ENCODE data around the gene PNMA8C. TPM values are rescaled to one million over a fixed set of nuclear protein-coding genes. Genes with fewer than 3 reads are reported as not detected.
"Not testable (repeated sequence)": the region's sequence is repeated elsewhere in the genome, so short reads cannot be mapped to it uniquely, and the experiment has no call there.

The PNMA8C gene
- total RNA-seq, 2 experiments from 2014 or later: not detected

DNA sequence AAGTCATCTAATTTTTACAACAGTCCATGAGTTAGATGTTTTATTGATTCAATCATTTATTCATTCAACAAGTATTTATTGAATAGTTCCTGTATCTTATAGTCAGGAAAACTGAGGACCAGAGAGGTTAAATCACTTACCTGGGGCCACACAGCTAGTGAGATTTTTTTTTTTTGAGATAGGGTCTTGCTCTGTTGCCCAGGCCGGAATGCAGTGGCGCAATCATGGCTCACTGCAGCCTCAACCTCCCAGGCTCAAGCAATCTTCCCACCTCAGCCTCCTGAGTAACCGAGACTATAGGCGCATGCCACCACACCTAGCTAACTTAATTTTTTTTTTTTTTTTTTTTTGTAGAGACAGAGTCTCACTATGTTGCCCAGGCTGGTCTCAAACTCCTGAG, 7.0 kb upstream of the PNMA8C start:
- H3K4me3 Mint-ChIP-seq; DNase-seq; H3K4me1 Mint-ChIP-seq; H3K9me3 Mint-ChIP-seq; H3K36me3 Mint-ChIP-seq (ENCODE audit: low read depth); CTCF ChIA-PET; H3K27ac Mint-ChIP-seq; POLR2A ChIA-PET: not testable (repeated sequence)
- H3K27me3 Mint-ChIP-seq: peaks cover 20% of the 10 kb centered on the region

DNA sequence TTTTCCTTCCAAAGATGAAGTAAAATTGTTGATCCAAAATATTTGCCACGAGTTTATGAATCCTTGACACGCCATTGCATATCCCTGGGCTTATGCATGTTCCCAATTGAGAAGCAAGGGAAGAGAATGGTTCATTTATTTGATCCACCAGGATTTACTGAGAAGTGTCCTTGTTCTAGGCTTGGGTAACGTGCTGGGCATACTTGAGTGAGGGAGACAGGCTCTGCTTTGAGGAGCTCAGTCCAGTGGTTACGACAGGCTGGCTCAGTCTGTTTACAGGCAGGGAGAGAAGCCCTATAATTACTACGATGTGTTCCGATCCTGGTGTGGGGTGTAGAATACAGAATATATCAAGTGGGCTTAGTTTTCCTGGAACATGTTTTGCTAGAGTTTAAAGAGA, 6.3 kb upstream of the PNMA8C start:
- Mint-ChIP-seq H3K27ac (no peak overlapping the region), H3K27me3 (peaks cover 26% of the 10 kb centered on the region), H3K36me3 (ENCODE audit: low read depth) (no peaks in the 10 kb centered on the region), H3K9me3 (no peaks in the 10 kb centered on the region), H3K4me1 (peaks cover under 1% of the 10 kb centered on the region), H3K4me3 (no peak overlapping the region)
- POLR2A ChIA-PET: no interaction called here
- CTCF ChIA-PET: no interaction called here
- DNase-seq: no peak

DNA sequence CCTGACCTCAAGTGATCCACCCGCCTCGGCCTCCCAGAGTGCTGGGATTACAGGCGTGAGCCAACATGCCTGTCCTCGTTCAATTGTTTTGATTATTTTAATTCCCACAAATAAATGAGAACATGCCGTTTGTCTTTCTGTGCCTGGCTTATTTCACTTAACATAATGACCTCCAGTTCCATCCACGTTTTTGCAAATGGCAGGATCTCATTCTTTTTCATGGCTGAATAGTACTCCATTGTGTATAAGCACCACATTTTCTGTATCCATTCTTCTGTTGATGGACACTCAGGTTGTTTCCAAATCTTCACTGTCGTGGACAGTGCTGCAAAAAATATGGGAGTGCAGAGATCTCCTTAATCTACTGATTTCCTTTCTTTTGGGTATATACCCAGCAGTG, 4.7 kb upstream of the PNMA8C start:
- POLR2A ChIA-PET; H3K27ac Mint-ChIP-seq; H3K4me3 Mint-ChIP-seq; H3K9me3 Mint-ChIP-seq; DNase-seq; H3K36me3 Mint-ChIP-seq (ENCODE audit: low read depth): not testable (repeated sequence)
- CTCF ChIA-PET: interaction anchor here (1.1 kb wide), 1 partner anchor 9 kb away, joined by 3 read pairs; no protein-coding TSS in a partner anchor
- Mint-ChIP-seq H3K27me3 (peaks cover 41% of the 10 kb centered on the region), H3K4me1 (peaks cover 11% of the 10 kb centered on the region)

DNA sequence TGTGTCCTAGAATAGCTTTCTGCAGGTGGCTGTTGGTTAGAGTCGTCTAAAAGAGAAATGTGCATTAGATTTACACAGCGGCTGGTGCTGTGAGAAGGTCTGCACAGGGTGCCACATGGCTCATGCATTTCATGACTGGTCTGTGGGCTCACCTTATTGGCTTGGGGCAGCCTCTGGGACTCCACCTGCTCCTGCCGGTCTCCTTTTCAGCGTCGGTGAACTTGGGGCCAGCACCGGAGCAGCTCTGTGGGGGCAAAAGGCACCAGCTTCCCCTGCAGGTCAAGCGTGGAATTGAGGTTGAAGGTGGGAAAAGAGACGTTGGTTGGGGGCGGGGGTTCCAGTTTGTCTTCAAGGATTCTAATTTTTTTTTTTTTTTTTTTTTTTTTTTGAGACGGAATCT, 3.1 kb upstream of the PNMA8C start:
- ChIA-PET CTCF (no interaction called here), POLR2A (no interaction called here)
- H3K4me3 Mint-ChIP-seq: no peak overlapping the region
- H3K27ac Mint-ChIP-seq: no peak overlapping the region
- no peak for DNase-seq
- H3K9me3 Mint-ChIP-seq: no peaks in the 10 kb centered on the region
- H3K36me3 Mint-ChIP-seq (ENCODE audit: low read depth): no peaks in the 10 kb centered on the region
- peaks cover 55% of the 10 kb centered on the region for H3K27me3 Mint-ChIP-seq
- peaks cover 23% of the 10 kb centered on the region for H3K4me1 Mint-ChIP-seq

DNA sequence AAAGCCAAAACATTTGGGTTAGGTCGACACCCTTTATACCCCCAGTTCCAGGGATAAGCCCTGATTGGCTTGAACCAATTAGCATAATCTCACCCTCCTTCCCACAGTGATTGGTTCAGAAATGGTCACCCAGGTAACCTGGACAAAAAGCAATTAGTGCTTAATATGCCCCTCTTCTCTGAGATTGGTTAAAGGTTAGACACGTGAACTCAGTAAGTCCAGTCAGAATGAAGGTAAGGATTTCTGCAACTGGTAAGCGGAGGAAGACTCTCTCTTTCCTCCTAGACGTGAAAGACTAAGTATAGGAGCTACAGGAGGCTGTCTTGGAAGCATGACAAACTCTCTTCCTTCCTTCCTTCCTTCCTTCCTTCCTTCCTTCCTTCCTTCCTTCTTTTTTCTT, 1.3 kb upstream of the PNMA8C start:
- Mint-ChIP-seq H3K36me3 (ENCODE audit: low read depth) (no peaks in the 10 kb centered on the region), H3K27me3 (peaks cover 68% of the 10 kb centered on the region), H3K27ac (no peak overlapping the region), H3K9me3 (no peaks in the 10 kb centered on the region), H3K4me1 (peaks cover 26% of the 10 kb centered on the region), H3K4me3 (no peak overlapping the region)
- CTCF ChIA-PET: no interaction called here
- no peak for DNase-seq
- POLR2A ChIA-PET: no interaction called here

DNA sequence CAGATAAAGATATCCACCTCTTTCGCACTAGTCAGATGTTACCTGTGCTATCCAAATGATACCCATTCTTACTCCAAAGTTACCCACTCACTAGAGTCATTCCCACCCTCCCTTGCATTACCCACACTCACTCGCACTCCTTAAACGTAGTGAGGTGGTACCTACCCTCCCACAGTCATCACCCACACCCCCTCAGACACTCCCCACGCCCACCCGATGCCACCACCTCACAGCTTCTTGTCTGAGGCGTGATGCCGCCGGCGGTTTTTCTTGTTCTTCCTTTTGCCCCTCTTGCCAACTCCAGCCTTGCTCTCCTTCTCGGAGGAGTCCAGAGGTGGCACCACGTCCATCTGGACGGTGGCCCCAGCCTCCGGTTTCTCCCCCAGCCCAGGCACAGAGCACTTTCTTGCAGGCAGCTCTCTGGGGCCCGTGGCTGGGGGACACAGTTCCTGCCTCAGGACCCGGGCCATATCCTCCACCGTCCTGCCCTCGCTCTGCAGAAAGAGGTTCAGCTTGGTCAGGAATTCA, 1.2 kb downstream of the PNMA8C start:
- POLR2A ChIA-PET: no interaction called here
- DNase-seq: no peak
- Mint-ChIP-seq H3K9me3 (no peaks in the 10 kb centered on the region), H3K27ac (no peak overlapping the region), H3K27me3 (peaks cover 73% of the 10 kb centered on the region), H3K4me3 (no peak overlapping the region), H3K36me3 (ENCODE audit: low read depth) (no peaks in the 10 kb centered on the region), H3K4me1 (peaks cover 26% of the 10 kb centered on the region)
- CTCF ChIA-PET: interaction anchor here (1.4 kb wide), 1 partner anchor 18 kb away, joined by 3 read pairs; no protein-coding TSS in a partner anchor

DNA sequence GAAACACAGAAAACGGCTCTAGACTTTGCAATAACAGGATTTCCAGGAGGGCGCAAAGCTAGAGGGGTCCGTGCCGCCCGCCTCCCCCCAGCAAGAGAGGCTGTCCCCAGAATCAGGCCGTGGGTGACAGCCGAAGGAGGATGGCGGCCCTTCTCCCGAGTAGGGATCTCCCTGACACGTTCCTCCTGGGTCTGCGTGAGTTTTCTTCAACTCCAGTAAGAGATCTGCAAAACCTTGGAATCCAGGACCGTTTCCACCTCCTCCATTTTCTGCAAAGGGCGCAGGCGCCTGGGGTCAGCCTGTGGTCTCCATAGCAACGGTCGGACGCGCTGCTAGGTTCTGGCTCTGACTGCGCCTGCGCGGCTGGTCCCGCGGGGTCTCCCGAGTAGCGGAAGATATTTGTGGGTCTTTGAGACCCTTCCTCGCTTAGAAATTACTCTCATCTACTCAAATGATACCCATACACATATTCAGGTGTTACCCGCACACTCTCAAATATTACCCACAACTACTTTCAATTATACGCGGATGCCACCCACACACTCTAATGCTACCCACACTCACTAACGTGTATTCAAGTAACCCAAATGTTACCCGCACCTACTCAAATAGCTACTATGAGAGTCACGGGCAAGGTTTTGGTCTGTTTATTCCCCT, 2.1 kb downstream of the PNMA8C start:
- Mint-ChIP-seq H3K4me3 (peak overlapping the region; percentile 8), H3K27me3 (peaks cover 72% of the 10 kb centered on the region), H3K4me1 (peaks cover 26% of the 10 kb centered on the region), H3K27ac (peak overlapping the region; percentile 15), H3K36me3 (ENCODE audit: low read depth) (no peaks in the 10 kb centered on the region), H3K9me3 (no peaks in the 10 kb centered on the region)
- POLR2A ChIA-PET: no interaction called here
- CTCF ChIA-PET: no interaction called here
- DNase-seq: peak; percentile 23

DNA sequence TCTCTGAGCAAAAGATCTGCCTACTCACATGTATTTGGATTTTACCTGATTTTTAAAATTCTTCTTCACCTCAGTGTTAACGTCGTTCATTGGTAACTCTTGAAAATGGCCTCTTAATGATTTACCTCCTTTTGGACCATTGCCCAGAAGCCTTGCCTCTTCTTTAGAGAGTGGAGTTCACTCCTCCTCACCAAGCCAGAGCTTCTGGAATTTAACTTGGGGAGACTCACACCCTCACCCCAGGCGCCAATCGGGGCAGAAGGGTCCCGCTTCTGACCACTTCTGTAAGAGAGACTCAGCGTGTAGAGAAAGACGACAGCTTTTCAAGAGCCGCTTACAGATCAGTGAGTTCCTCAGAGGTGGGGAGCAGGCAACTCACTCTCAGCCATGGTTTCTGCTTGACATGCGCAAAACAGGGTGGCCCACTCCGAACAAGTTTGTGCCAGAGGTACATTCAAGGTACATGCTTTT, 2.7 kb downstream of the PNMA8C start:
- no peaks in the 10 kb centered on the region for H3K36me3 Mint-ChIP-seq (ENCODE audit: low read depth)
- no peaks in the 10 kb centered on the region for H3K9me3 Mint-ChIP-seq
- DNase-seq: no peak
- ChIA-PET POLR2A (no interaction called here), CTCF (interaction anchor here (1.1 kb wide), 1 partner anchor 22 kb away, joined by 3 read pairs; no protein-coding TSS in a partner anchor)
- H3K27ac Mint-ChIP-seq: no peak overlapping the region
- H3K4me3 Mint-ChIP-seq: peak overlapping the region; percentile 8
- peaks cover 68% of the 10 kb centered on the region for H3K27me3 Mint-ChIP-seq
- H3K4me1 Mint-ChIP-seq: peaks cover 26% of the 10 kb centered on the region

DNA sequence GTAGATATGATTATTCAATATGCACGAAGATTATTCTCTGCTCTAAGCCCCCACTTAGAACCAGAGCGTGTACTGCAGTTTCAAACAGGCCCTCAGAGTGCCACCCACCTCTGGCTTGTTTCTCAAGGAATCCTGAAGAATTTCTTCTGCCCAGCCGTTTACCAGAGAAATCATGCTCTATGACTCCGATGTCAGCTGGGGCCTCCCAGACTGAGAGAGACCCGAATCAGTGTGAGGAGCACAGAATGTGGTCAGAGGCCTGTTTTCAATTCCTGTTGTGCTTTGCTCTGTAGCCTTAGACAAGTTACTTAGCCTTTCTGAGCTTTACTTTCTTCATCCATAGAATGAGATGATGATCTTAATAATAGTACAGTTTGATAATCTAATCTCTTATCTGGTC, 5.5 kb downstream of the PNMA8C start:
- Mint-ChIP-seq H3K36me3 (ENCODE audit: low read depth) (no peaks in the 10 kb centered on the region), H3K27ac (no peak overlapping the region), H3K4me3 (no peak overlapping the region), H3K27me3 (peaks cover 51% of the 10 kb centered on the region), H3K9me3 (no peaks in the 10 kb centered on the region), H3K4me1 (peaks cover 12% of the 10 kb centered on the region)
- CTCF ChIA-PET: interaction anchor here (0.6 kb wide), 1 partner anchor 35 kb away, joined by 3 read pairs; no protein-coding TSS in a partner anchor
- DNase-seq: no peak
- POLR2A ChIA-PET: no interaction called here

DNA sequence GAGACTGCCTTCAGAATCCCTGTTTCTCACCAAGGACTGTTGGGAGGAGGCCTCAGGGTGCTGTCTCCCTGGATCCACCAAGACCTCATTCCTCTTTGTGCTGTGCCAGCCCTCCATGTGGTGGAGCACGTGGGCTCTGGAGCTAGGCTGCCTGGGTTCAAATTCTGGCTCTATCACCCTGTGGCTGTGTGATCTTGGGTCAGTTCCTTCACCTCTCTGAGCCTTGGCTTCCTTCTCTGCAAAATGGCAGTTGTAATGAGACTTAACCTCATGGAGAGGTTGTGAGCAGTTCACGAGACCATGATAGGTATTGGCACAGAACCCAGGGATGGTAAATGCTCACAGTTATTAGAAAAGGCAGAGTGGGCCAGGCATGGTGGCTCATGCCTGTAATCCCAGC, 6.4 kb downstream of the PNMA8C start:
- H3K27me3 Mint-ChIP-seq: peaks cover 46% of the 10 kb centered on the region
- DNase-seq: no peak
- H3K4me1 Mint-ChIP-seq: peaks cover 9% of the 10 kb centered on the region
- POLR2A ChIA-PET: no interaction called here
- H3K36me3 Mint-ChIP-seq (ENCODE audit: low read depth): no peaks in the 10 kb centered on the region
- no peak overlapping the region for H3K27ac Mint-ChIP-seq
- H3K9me3 Mint-ChIP-seq: no peaks in the 10 kb centered on the region
- no peak overlapping the region for H3K4me3 Mint-ChIP-seq
- CTCF ChIA-PET: interaction anchor here (1.1 kb wide), 1 partner anchor 75 kb away, joined by 4 read pairs; the partner anchor contains the start of gene PPP5C

DNA sequence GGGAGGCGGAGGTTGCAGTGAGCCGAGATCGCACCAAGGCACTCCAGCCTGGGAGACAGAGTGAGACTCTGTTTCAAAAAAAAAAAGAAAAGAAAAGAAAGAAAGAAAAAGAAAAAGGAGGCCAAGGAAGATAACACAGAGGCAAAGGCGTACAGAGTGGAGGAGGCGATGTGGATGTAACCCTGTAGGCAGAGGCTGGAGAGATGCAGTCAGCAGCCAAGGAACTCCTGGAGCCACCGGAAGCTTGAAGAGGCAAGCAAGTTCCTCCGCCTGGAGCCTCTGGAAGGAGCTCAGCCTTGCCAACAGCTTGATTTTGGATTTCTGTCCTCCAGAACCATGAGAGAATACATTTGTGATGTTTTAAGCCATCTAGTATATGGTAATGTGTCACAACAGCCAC, 8.7 kb downstream of the PNMA8C start:
- POLR2A ChIA-PET: no interaction called here
- H3K27ac Mint-ChIP-seq: no peak overlapping the region
- H3K36me3 Mint-ChIP-seq (ENCODE audit: low read depth): no peaks in the 10 kb centered on the region
- H3K4me3 Mint-ChIP-seq: no peak overlapping the region
- CTCF ChIA-PET: interaction anchor here (1.2 kb wide), 1 partner anchor 38 kb away, joined by 3 read pairs; no protein-coding TSS in a partner anchor
- no peaks in the 10 kb centered on the region for H3K9me3 Mint-ChIP-seq
- peaks cover 46% of the 10 kb centered on the region for H3K27me3 Mint-ChIP-seq
- no peak for DNase-seq
- H3K4me1 Mint-ChIP-seq: peaks cover 7% of the 10 kb centered on the region

DNA sequence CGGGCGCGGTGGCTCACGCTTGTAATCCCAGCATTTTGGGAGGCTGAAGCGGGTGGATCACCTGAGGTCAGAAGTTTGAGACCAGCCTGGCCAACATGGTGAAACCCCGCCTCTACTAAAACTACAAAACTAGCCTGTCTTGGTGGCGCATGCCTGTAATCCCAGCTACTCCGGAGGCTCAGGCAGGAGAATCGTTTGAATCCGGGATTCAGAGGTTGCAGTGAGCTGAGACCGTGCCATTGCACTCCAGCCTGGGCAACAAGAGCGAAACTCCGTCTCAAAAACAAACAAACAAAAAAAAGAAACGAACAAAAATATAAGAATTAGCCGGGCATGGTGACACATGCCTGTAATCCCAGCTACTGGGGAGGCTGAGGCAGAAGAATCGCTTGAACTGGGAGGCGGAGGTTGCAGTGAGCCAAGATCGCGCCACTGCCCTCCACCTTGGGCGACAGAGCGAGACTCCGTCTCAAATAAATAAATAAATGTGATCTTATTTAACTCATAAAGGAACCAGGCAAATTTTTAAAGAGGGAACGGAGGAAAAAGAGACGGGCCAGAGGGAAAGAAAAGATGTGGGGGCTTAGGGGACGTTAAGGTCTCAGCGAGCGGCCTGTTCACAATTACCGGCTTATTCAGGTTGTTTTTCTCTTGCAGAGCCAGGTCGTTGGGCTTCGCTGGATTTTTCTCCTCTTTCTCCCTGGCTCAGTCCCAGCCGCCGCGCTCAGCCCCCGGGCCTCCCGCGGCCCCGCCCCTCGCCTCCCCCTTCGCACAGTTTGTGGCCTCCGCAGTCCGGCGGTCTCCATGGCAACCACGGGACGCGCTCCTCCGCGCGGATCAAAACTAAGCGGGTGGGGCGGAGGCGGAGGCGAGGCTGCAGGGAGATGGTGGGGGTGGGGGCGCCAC, 12.7 kb downstream of the PNMA8C start:
- CTCF ChIA-PET; DNase-seq; H3K9me3 Mint-ChIP-seq; H3K4me3 Mint-ChIP-seq; H3K36me3 Mint-ChIP-seq (ENCODE audit: low read depth); H3K4me1 Mint-ChIP-seq: not testable (repeated sequence)
- POLR2A ChIA-PET: interaction anchor here (0.6 kb wide), 1 partner anchor 414 kb away, joined by 3 read pairs; no protein-coding TSS in a partner anchor
- Mint-ChIP-seq H3K27me3 (peaks cover 61% of the 10 kb centered on the region), H3K27ac (peak overlapping the region; percentile 76)

DNA sequence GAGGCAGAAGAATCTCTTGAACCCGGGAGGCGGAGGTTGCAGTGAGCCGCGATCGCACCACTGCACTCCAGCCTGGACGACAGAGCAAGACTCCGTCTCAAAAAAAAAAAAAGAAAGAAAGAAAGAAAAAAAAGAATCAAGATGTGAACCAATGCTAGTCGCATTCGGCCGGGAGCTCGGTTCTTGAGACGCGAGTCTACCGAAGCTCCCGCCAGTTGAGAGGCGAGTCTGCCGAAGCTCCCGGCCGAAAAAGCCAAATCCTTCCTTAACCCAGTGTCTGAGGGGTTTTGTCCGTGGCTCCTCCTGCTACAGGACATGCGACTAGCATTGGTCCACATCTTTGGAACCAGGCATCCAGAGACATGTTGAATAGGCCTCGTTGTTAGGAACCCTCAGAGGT, 13.8 kb downstream of the PNMA8C start:
- H3K27ac Mint-ChIP-seq; DNase-seq; H3K4me3 Mint-ChIP-seq; H3K9me3 Mint-ChIP-seq; H3K4me1 Mint-ChIP-seq; H3K36me3 Mint-ChIP-seq (ENCODE audit: low read depth); POLR2A ChIA-PET: not testable (repeated sequence)
- CTCF ChIA-PET: interaction anchor here (0.7 kb wide), 2 partner anchors 28 to 37 kb away, joined by 3 to 4 read pairs; no protein-coding TSS in a partner anchor
- peaks cover 69% of the 10 kb centered on the region for H3K27me3 Mint-ChIP-seq
